OCI-LY7 (cell line): Measurements from ENCODE around the gene GABRG3.

ENCODE experiments used
- EZH2phosphoT487 ChIP-seq: fragments of 200-600 bp; sonication (generic); IDR thresholded peaks from 2 replicates; pipeline ENCODE4 v1.6.1; 2018; ENCODE audit warnings: low read depth, borderline replicate concordance, mild to moderate bottlenecking, mixed run types, antibody characterized with exemption, low read length, moderate library complexity, mixed read lengths
- TF ChIP-seq, protein P1 (sequence below): fragments of 200-600 bp; sonication (generic); conservative IDR thresholded peaks from 2 replicates; pipeline ENCODE4 v1.5.1; 2014; ENCODE audit warnings: mild to moderate bottlenecking, antibody characterized with exemption, low read length, moderate library complexity, mixed read lengths

DNA sequence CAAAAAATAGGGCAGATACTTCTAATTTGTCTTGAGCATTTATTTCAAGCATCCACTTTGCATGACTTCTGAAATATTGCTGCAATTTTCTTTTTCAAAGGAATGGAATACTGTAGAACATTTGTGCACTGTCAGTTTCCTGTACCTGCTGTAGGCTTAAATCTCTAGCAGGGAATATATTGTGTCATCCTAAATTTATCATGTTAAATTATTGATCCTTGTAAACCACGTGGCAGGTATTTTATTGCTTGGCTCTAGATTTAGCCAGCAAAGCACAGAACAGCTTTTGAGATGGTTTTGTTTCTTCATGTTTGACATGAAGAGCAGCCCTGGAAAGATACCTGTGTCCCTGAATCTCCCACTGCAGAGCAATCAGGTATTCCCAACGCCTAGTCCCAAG is 470.1 kb downstream of the GABRG3 start:
- TF ChIP-seq, protein P1, sequence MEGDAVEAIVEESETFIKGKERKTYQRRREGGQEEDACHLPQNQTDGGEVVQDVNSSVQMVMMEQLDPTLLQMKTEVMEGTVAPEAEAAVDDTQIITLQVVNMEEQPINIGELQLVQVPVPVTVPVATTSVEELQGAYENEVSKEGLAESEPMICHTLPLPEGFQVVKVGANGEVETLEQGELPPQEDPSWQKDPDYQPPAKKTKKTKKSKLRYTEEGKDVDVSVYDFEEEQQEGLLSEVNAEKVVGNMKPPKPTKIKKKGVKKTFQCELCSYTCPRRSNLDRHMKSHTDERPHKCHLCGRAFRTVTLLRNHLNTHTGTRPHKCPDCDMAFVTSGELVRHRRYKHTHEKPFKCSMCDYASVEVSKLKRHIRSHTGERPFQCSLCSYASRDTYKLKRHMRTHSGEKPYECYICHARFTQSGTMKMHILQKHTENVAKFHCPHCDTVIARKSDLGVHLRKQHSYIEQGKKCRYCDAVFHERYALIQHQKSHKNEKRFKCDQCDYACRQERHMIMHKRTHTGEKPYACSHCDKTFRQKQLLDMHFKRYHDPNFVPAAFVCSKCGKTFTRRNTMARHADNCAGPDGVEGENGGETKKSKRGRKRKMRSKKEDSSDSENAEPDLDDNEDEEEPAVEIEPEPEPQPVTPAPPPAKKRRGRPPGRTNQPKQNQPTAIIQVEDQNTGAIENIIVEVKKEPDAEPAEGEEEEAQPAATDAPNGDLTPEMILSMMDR: no peak
- no peak for TF ChIP-seq EZH2phosphoT487
